IPS-15b (cell line): ENCODE data around the gene ROR2.

ENCODE experiments used
- H3K27me3 ChIP-seq: one replicate; pipeline ENCODE4 v1.6.1; 2013; ENCODE audit warnings: low read length; ENCODE audit not compliant: control insufficient read depth, insufficient read depth
- H3K36me3 ChIP-seq: one replicate; pipeline ENCODE4 v1.6.1; 2013; ENCODE audit warnings: low read length; ENCODE audit not compliant: control insufficient read depth, insufficient read depth
- H3K4me1 ChIP-seq: one replicate; pipeline ENCODE4 v1.6.1; 2013; ENCODE audit warnings: mild to moderate bottlenecking, low read length; ENCODE audit not compliant: control insufficient read depth, insufficient read depth
- H3K4me3 ChIP-seq: one replicate; pipeline ENCODE4 v1.5.1; 2013; ENCODE audit warnings: low read depth, low read length
- H3K9ac ChIP-seq: one replicate; pipeline ENCODE4 v1.6.1; 2013; ENCODE audit warnings: low read depth, mild to moderate bottlenecking, low read length
- H3K9me3 ChIP-seq: one replicate; pipeline ENCODE4 v1.6.1; 2013; ENCODE audit warnings: mild to moderate bottlenecking, low read length; ENCODE audit not compliant: control insufficient read depth, insufficient read depth

Gene ROR2

DNA sequence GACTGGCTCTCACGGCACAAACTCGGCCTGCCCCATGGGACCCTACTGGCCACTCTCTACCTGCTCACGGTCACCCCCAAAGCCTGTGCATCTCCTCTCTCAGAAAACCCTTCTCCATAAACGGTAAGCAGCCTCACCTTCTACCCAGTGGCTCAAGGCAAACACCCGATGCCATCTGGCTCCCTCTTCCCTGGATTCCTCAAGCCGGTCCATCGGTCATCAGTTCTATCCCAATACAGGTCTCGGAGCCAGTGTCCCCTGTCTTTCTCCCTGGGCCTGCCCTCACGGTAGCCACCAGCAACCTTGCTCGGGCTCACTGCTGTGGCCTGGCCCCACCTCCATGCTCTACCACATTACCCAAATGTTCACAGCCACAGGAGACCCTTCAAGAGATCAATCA lies 134.1 kb downstream of the ROR2 start:
- H3K9me3 ChIP-seq: no peaks in the 10 kb centered on the region
- no peaks in the 10 kb centered on the region for H3K27me3 ChIP-seq
- peaks cover 3% of the 10 kb centered on the region for H3K4me1 ChIP-seq
- H3K4me3 ChIP-seq: no peak overlapping the region
- no peaks in the 10 kb centered on the region for H3K36me3 ChIP-seq
- H3K9ac ChIP-seq: no peak overlapping the region

- H3K4me3 ChIP-seq: no peak overlapping the region
- no peaks in the 10 kb centered on the region for H3K36me3 ChIP-seq
- H3K9me3 ChIP-seq: no peaks in the 10 kb centered on the region
- no peaks in the 10 kb centered on the region for H3K27me3 ChIP-seq
- H3K9ac ChIP-seq: no peak overlapping the region
- peaks cover 3% of the 10 kb centered on the region for H3K4me1 ChIP-seq
These were observed 135.3 kb downstream of the ROR2 start for GRCh38 chr9:91814753-91815152.

GRCh38 chr9:91814201-91814600 lies 135.8 kb downstream of the ROR2 start:
- no peak overlapping the region for H3K4me3 ChIP-seq
- H3K27me3 ChIP-seq: no peaks in the 10 kb centered on the region
- H3K36me3 ChIP-seq: no peaks in the 10 kb centered on the region
- peaks cover 3% of the 10 kb centered on the region for H3K4me1 ChIP-seq
- H3K9ac ChIP-seq: no peak overlapping the region
- H3K9me3 ChIP-seq: no peaks in the 10 kb centered on the region

DNA sequence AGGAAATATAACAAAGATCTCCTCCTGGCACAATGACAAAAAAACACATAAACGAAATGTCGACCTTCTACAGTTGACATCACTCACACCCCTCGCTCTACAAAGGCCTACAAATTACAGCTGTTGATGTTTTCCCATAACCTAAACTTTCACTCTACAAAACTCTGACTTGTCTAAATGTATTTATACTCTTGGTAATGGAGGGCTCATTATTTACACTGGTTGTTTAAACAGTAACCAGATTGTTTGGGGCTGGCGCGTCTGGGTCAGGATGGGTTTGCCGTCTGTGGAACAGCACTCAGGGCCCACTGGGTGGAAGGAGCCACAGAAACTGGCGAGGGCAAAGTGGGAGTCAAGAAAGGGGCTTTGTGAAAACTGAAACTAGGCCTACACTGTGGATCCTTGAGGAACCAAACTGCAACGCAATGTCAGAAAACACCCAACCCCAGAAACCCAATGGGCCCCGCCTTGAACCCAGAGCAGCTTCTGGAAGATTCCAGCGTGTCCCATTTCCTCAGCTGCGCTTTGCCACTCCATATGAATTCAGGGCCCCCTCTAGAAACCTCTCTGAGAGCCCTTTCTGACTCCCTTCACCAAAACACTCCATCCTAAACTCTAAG lies 136.7 kb downstream of the ROR2 start:
- Histone ChIP-seq H3K4me1 (peaks cover 3% of the 10 kb centered on the region), H3K27me3 (no peaks in the 10 kb centered on the region)

DNA sequence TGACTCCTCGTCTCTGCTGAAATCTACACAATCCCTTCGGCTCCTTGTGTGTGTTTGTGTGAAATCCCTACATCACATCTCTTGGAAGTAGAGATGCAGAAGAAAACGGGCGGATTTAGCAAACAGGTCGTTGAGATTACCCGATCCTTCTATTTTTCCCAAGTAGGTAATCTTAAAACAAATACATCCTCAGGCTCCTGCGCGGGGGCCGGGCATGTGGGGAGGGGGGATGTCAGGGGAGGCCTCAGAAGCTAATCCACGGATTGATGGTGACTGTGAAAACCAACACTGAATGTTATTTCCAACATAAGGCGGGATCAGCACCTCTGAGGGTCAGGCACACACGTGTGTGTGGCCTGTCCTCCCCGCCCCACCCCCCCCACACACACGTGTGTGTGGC lies 137.8 kb downstream of the ROR2 start:
- Histone ChIP-seq H3K27me3 (no peaks in the 10 kb centered on the region), H3K36me3 (no peaks in the 10 kb centered on the region), H3K4me3 (no peak overlapping the region), H3K9ac (no peak overlapping the region), H3K9me3 (no peaks in the 10 kb centered on the region), H3K4me1 (peaks cover under 1% of the 10 kb centered on the region)

More for the DNA sequence above, 136.7 kb downstream of the ROR2 start:
- Histone ChIP-seq H3K4me3 (no peak overlapping the region), H3K36me3 (no peaks in the 10 kb centered on the region), H3K9me3 (no peaks in the 10 kb centered on the region), H3K9ac (no peak overlapping the region)

DNA sequence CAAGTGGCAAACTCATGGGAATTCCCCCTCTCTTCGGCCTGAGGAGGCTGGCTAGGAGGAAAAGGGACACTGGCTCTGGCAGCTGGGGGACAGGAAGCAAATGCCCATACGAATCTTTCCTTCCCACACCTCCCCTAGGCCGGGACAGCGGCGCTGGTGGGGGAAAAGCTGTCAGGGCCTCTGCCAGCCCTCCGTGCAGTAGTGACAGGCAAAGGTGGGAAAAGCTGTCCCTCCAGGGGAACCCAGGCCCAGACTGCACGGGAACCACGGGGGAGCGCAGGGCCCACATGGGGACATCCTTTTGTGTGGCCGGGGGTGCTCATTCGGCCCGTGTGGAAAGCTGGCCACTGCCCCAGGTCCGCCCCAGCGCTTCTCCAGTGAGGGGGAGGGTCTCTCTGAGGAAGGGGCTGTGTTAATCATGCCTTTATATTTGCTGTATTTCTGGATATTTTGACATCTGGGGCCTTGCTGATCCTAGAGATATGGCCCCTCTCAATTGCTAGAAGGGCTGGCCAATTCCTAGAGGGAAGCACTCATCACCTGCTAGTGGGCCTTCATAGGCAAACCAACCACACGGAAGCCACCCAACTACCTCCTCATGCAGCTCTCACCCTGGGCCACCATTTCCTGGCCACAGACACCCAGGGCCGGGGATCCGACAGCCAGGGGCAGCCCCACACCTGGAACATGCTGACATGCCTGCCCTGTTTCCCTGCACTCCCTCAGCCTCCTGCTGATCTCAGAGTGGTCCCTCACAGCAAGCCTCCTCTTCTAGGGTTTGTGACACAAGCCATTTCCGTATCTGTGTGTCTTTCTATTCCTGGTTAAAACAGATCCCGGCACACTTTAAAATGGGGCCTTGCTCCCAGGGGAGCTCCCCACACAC lies 138.8 kb downstream of the ROR2 start:
- Histone ChIP-seq H3K27me3 (no peaks in the 10 kb centered on the region), H3K36me3 (no peaks in the 10 kb centered on the region), H3K9me3 (no peaks in the 10 kb centered on the region), H3K4me3 (no peak overlapping the region), H3K4me1 (no peaks in the 10 kb centered on the region), H3K9ac (no peak overlapping the region)

DNA sequence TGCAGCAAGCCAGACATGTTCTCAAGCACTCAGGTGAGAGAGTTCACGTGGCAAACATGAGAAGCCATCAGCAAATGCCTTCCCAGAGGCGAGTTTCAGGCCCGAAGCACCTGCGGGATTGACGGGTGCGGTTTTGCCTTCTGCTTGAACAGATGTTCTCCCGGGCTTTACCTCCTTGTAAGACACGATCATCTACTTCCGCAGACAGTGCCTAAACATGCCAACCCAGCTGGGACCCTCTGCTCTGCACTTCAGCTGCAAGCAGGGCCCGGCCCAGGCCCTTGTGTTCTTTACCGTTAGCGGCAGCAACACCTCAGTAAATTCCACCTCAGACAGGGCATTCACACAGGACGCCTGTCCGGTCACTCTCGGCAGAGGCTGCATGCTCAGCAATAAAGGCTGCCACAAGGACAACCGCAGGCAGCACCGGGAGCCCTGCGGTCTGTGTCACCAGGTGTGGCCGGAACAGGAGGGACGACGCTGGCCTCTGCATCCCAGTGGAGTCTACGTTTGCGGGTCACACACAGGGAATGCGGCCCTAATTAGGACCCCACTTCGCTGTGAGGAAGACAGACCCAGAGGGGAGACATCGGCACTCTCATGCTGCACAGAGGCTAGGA lies 139.6 kb downstream of the ROR2 start:
- H3K27me3 ChIP-seq: no peaks in the 10 kb centered on the region
- no peaks in the 10 kb centered on the region for H3K4me1 ChIP-seq
- H3K36me3 ChIP-seq: no peaks in the 10 kb centered on the region
- H3K9ac ChIP-seq: no peak overlapping the region
- no peak overlapping the region for H3K4me3 ChIP-seq
- no peaks in the 10 kb centered on the region for H3K9me3 ChIP-seq

DNA sequence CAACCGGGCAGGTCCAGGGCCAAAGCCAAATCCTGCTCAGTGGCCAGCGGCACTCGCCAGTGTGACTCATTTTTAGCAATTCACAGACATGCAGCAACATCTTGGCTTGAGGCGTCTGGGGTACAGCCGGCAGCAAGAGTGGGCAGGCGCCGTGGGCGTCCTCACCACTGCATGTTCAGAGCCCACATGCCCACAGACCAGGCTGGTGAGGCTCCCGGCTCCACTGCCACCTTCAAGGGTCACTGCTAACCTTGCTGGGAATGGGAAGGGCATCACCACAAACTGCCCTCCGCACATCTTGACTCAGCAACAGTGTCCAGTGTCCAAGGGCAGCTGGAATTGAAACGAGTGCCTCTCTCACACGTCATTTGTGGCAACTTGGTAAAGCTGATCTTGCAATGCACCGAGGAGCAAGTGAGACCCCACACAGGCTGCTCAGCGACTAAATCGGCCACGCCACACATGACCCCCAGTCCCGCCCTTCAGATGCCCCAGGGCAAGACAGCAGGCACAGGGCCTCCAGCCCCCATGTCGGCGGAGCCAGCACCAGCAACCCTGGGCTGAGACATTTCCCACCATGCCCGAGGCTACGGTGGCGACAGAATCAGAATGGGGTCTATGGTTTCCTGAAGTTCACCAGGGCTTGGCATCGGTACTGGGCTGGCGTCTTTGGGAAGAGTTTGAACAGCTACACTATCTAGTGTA lies 140.3 kb downstream of the ROR2 start:
- H3K9ac ChIP-seq: no peak overlapping the region
- H3K36me3 ChIP-seq: no peaks in the 10 kb centered on the region
- H3K4me1 ChIP-seq: no peaks in the 10 kb centered on the region
- H3K9me3 ChIP-seq: no peaks in the 10 kb centered on the region
- H3K27me3 ChIP-seq: no peaks in the 10 kb centered on the region
- H3K4me3 ChIP-seq: no peak overlapping the region

GRCh38 chr9:91807643-91808246 lies 142.3 kb downstream of the ROR2 start:
- Histone ChIP-seq H3K36me3 (no peaks in the 10 kb centered on the region), H3K9ac (no peak overlapping the region), H3K4me1 (no peaks in the 10 kb centered on the region), H3K27me3 (no peaks in the 10 kb centered on the region), H3K9me3 (no peaks in the 10 kb centered on the region), H3K4me3 (no peak overlapping the region)

DNA sequence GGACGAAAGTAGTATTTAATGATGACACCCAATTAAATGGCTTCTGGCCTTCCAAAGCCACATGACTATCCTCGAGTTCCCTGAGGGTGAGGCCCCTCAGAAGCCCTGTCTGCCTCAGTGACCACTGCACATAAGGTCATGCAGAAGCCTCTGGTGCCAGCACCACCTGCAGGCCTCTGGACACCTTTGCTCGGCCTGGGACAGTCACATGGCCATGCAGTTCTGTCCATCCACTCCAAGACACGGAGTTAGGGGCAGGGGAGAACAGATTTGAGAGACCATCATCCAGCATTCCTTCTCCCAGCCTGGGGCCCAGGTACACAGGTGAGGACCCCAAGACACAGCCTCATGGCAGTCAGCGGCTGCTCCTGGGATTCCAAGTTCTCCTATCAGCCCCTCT lies 145.0 kb downstream of the ROR2 start:
- Histone ChIP-seq H3K4me1 (no peaks in the 10 kb centered on the region), H3K9ac (no peak overlapping the region), H3K36me3 (no peaks in the 10 kb centered on the region), H3K27me3 (no peaks in the 10 kb centered on the region), H3K9me3 (no peaks in the 10 kb centered on the region), H3K4me3 (no peak overlapping the region)

- no peaks in the 10 kb centered on the region for H3K9me3 ChIP-seq
- H3K27me3 ChIP-seq: no peaks in the 10 kb centered on the region
- no peaks in the 10 kb centered on the region for H3K4me1 ChIP-seq
- H3K9ac ChIP-seq: no peak overlapping the region
- no peak overlapping the region for H3K4me3 ChIP-seq
- H3K36me3 ChIP-seq: no peaks in the 10 kb centered on the region
These were observed 145.9 kb downstream of the ROR2 start for GRCh38 chr9:91803970-91804752.
